HepG2 (cell line): ENCODE results near the gene HMBS. TPM values are rescaled to one million over a fixed set of nuclear protein-coding genes. Genes with fewer than 3 reads are reported as not detected.
A peak's percentile ranks its signal among the peaks of the same experiment; 100 is the strongest.

Experiments
- HES4 ChIP-seq: sonication (generic); formaldehyde crosslinking; IDR thresholded peaks from 2 replicates; pipeline ENCODE4 v1.9.0; 2021; ENCODE audit warnings: mild to moderate bottlenecking, missing genetic modification reagents, borderline replicate concordance
- HMGA1 ChIP-seq: sonication (generic); formaldehyde crosslinking; conservative IDR thresholded peaks from 2 replicates; pipeline ENCODE4 v1.4.0; 2020; ENCODE audit warnings: missing genetic modification reagents
- MLLT10 ChIP-seq: sonication (generic); formaldehyde crosslinking; IDR thresholded peaks from 2 replicates; pipeline ENCODE4 v1.4.0; 2020; ENCODE audit warnings: missing genetic modification reagents
- MYPOP ChIP-seq: sonication (generic); formaldehyde crosslinking; IDR thresholded peaks from 2 replicates; pipeline ENCODE4 v1.8.1; 2023; ENCODE audit warnings: mild to moderate bottlenecking, moderate library complexity, missing genetic modification reagents
- NONO ChIP-seq, 2 experiments: fragments of 450-650 bp in 1 of 2; sonication (generic) in 1 of 2; formaldehyde crosslinking in 1 of 2; IDR thresholded peaks in 1 of 2; conservative IDR thresholded peaks in 1 of 2; 2 replicates each; pipeline versions ENCODE4 v1.6.1 to v1.8.0; 2017 to 2022; ENCODE audit warnings: mild to moderate bottlenecking in 1 of 2, missing genetic modification reagents in 1 of 2, moderate library complexity in 1 of 2
- NR3C1 ChIP-seq: sonication (generic); formaldehyde crosslinking; IDR thresholded peaks from 2 replicates; pipeline ENCODE4 v1.4.0; 2020; ENCODE audit warnings: missing genetic modification reagents
- PAF1 ChIP-seq: IDR thresholded peaks from 2 replicates; pipeline ENCODE4 v1.6.1; 2016; ENCODE audit warnings: missing genetic modification reagents, missing compliant biosample characterization
- RBM39 ChIP-seq: fragments of 200-400 bp; formaldehyde crosslinking; IDR thresholded peaks from one replicate; pipeline ENCODE4 v1.6.1; 2018; ENCODE audit warnings: antibody characterized with exemption, mild to moderate bottlenecking, low read depth, low read length; ENCODE audit not compliant: poor library complexity, severe bottlenecking
- REPIN1 ChIP-seq: sonication (generic); formaldehyde crosslinking; IDR thresholded peaks from 2 replicates; pipeline ENCODE4 v1.8.0; 2022; ENCODE audit warnings: missing genetic modification reagents, low read depth, mild to moderate bottlenecking, borderline replicate concordance
- REXO4 ChIP-seq: sonication (generic); formaldehyde crosslinking; IDR thresholded peaks from 2 replicates; pipeline ENCODE4 v1.8.0; 2022; ENCODE audit warnings: missing genetic modification reagents, mild to moderate bottlenecking, borderline replicate concordance
- SMYD3 ChIP-seq: sonication (generic); formaldehyde crosslinking; IDR thresholded peaks from 2 replicates; pipeline ENCODE4 v1.8.1; 2023; ENCODE audit warnings: mild to moderate bottlenecking, missing genetic modification reagents
- TRIM24 ChIP-seq: sonication (generic); formaldehyde crosslinking; IDR thresholded peaks from 2 replicates; pipeline ENCODE4 v1.8.0; 2022; ENCODE audit warnings: mild to moderate bottlenecking, missing genetic modification reagents
- ZFYVE20 ChIP-seq: sonication (generic); formaldehyde crosslinking; IDR thresholded peaks from 2 replicates; pipeline ENCODE4 v1.8.0; 2023; ENCODE audit warnings: low read depth, mild to moderate bottlenecking, moderate library complexity, missing genetic modification reagents, borderline replicate concordance
- ZNF260 ChIP-seq: sonication (generic); formaldehyde crosslinking; IDR thresholded peaks from 2 replicates; pipeline ENCODE4 v1.4.0; 2020; ENCODE audit warnings: missing genetic modification reagents, low read depth, mild to moderate bottlenecking, borderline replicate concordance
- ZNF264 ChIP-seq: sonication (generic); formaldehyde crosslinking; IDR thresholded peaks from 2 replicates; pipeline ENCODE4 v1.4.0; 2020; ENCODE audit warnings: missing genetic modification reagents
- ZNF329 ChIP-seq: sonication (generic); formaldehyde crosslinking; IDR thresholded peaks from 2 replicates; pipeline ENCODE4 v1.9.0; 2021; ENCODE audit warnings: low read depth, mild to moderate bottlenecking, missing genetic modification reagents
- ZNF510 ChIP-seq: sonication (generic); formaldehyde crosslinking; IDR thresholded peaks from 2 replicates; pipeline ENCODE4 v1.4.0; 2020; ENCODE audit warnings: low read depth, mild to moderate bottlenecking, missing genetic modification reagents
- ZNF552 ChIP-seq: sonication (generic); formaldehyde crosslinking; IDR thresholded peaks from 2 replicates; pipeline ENCODE4 v1.9.0; 2022; ENCODE audit warnings: missing genetic modification reagents, mild to moderate bottlenecking, borderline replicate concordance
- ZSCAN20 ChIP-seq: sonication (generic); formaldehyde crosslinking; IDR thresholded peaks from 2 replicates; pipeline ENCODE4 v1.4.0; 2020; ENCODE audit warnings: missing genetic modification reagents, mild to moderate bottlenecking, borderline replicate concordance
- ZSCAN21 ChIP-seq: sonication (generic); formaldehyde crosslinking; IDR thresholded peaks from 2 replicates; pipeline ENCODE4 v1.8.0; 2022; ENCODE audit warnings: mild to moderate bottlenecking, missing genetic modification reagents, moderate library complexity, borderline replicate concordance
- polyA plus RNA-seq, 8 experiments: library from polyadenylated mRNA; depleted of rRNA in 3 of 8; stranded (reverse) in 7 of 8; unstranded in 1 of 8; fragments of >200 nt; fragmentation: Illumina TruSeq in 4 of 8; extraction: Trizol in 4 of 8; gene quantifications; 2 replicates each; pipeline versions ENCODE4 v1.2.1 to v1.2.3, GENCODE V29; 2011 to 2016; ENCODE audit warnings: low read depth in 4 of 8, missing spikeins in 1 of 8, mixed read lengths in 1 of 8; ENCODE audit not compliant: insufficient read depth in 1 of 8
- total RNA-seq, 5 experiments: library from RNA; depleted of rRNA; stranded (reverse); fragments of >200 nt; fragmentation: Illumina TruSeq; extraction: Trizol; gene quantifications; 2 replicates each; pipeline ENCODE4 v1.2.3, GENCODE V29; 2016; ENCODE audit warnings: low read depth in 1 of 5
- TF ChIP-seq, protein P1 (sequence below): IDR thresholded peaks from 2 replicates; pipeline ENCODE4 v1.6.1; 2016
- TF ChIP-seq, protein P2 (sequence below): sonication (generic); formaldehyde crosslinking; IDR thresholded peaks from 2 replicates; pipeline ENCODE4 v1.9.0; 2022; ENCODE audit warnings: missing genetic modification reagents, mild to moderate bottlenecking, borderline replicate concordance
- TF ChIP-seq, protein P3 (sequence below), 2 experiments: fragments of 450-650 bp in 1 of 2; sonication (generic) in 1 of 2; formaldehyde crosslinking; IDR thresholded peaks; 2 replicates each; pipeline versions ENCODE4 v1.5.0 to v1.8.0; 2020 to 2022; ENCODE audit warnings: mild to moderate bottlenecking in 1 of 2, missing genetic modification reagents in 1 of 2

The HMBS gene
- total and polyA plus RNA-seq, 2 of the 13 experiments (the other 11 are each of a cell fraction or from before 2014, with no cell fraction given), result 9.4 to 46.9 TPM

DNA sequence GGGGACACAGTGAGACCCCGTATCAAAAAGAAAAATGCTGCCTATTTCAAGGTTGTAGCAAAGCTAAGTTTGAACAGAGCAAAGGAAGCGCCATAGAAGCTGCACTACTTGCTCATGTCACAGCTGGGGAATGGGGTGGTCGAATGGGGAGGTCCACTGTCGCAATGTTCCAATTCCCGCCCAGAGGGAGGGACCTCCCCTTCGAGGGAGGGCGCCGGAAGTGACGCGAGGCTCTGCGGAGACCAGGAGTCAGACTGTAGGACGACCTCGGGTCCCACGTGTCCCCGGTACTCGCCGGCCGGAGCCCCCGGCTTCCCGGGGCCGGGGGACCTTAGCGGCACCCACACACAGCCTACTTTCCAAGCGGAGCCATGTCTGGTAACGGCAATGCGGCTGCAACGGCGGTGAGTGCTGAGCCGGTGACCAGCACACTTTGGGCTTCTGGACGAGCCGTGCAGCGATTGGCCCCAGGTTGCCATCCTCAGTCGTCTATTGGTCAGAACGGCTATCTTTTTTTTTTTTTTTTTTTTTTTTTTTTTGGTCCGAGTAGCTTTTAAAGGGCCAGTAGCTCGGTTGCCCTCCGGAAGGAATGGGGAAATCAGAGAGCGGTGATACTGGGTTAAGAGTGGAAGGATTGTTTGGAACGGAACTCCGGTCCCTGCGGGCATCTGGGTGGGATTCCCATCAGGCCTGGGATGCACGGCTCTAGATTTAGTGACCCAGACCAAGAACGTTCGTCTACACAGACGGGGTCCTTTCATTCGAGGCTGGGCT, at the start of gene HMBS (continued):
- TF ChIP-seq REXO4 (no peak), MLLT10 (no peak), ZSCAN21 (peak; percentile 60; the same call in 1 of the 2 replicates), NONO (IDR thresholded peaks at IDR 0.05) (no peak), NONO (CRISPR knock-in tag; conservative IDR thresholded peaks at IDR 0.05) (peak; percentile 75), HES4 (CRISPR knock-in tag) (0 out of 2 replicates have a peak, but pooled peaks have one; percentile 50), ZNF329 (0 out of 2 replicates have a peak, but pooled peaks have one; percentile 42), ZSCAN20 (CRISPR knock-in tag) (0 out of 2 replicates have a peak, but pooled peaks have one; percentile 14), MYPOP (CRISPR knock-in tag) (0 out of 2 replicates have a peak, but pooled peaks have one; percentile 27), HMGA1 (no peak), REPIN1 (peak; percentile 84), ZNF260 (CRISPR knock-in tag) (no peak), SMYD3 (CRISPR knock-in tag) (no peak), PAF1 (CRISPR knock-in tag) (no peak), ZNF510 (CRISPR knock-in tag) (peak; percentile 86; the same call in 1 of the 2 replicates), NR3C1 (no peak), ZNF264 (CRISPR knock-in tag) (peak; percentile 56; the same call in 1 of the 2 replicates), ZNF552 (0 out of 2 replicates have a peak, but pooled peaks have one; percentile 49), ZFYVE20 (CRISPR knock-in tag) (no peak), TRIM24 (0 out of 2 replicates have a peak, but pooled peaks have one; percentile 37), RBM39 (peak; percentile 88)
- TF ChIP-seq, protein P1, sequence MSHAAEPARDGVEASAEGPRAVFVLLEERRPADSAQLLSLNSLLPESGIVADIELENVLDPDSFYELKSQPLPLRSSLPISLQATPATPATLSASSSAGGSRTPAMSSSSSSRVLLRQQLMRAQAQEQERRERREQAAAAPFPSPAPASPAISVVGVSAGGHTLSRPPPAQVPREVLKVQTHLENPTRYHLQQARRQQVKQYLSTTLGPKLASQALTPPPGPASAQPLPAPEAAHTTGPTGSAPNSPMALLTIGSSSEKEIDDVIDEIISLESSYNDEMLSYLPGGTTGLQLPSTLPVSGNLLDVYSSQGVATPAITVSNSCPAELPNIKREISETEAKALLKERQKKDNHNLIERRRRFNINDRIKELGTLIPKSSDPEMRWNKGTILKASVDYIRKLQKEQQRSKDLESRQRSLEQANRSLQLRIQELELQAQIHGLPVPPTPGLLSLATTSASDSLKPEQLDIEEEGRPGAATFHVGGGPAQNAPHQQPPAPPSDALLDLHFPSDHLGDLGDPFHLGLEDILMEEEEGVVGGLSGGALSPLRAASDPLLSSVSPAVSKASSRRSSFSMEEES (CRISPR knock-in tag), result peak; percentile 49
- TF ChIP-seq, protein P2, sequence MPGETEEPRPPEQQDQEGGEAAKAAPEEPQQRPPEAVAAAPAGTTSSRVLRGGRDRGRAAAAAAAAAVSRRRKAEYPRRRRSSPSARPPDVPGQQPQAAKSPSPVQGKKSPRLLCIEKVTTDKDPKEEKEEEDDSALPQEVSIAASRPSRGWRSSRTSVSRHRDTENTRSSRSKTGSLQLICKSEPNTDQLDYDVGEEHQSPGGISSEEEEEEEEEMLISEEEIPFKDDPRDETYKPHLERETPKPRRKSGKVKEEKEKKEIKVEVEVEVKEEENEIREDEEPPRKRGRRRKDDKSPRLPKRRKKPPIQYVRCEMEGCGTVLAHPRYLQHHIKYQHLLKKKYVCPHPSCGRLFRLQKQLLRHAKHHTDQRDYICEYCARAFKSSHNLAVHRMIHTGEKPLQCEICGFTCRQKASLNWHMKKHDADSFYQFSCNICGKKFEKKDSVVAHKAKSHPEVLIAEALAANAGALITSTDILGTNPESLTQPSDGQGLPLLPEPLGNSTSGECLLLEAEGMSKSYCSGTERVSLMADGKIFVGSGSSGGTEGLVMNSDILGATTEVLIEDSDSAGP (CRISPR knock-in tag), result peak; percentile 99
- TF ChIP-seq, protein P3, sequence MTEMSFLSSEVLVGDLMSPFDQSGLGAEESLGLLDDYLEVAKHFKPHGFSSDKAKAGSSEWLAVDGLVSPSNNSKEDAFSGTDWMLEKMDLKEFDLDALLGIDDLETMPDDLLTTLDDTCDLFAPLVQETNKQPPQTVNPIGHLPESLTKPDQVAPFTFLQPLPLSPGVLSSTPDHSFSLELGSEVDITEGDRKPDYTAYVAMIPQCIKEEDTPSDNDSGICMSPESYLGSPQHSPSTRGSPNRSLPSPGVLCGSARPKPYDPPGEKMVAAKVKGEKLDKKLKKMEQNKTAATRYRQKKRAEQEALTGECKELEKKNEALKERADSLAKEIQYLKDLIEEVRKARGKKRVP (CRISPR knock-in tag; IDR thresholded peaks at IDR 0.05), result 0 out of 4 replicates have a peak, but pooled peaks of 1 of the 2 experiments have one; percentile 19
